HepG2 (cell line): ENCODE results near the gene PDE4D. TPM values are rescaled to one million over a fixed set of nuclear protein-coding genes. Genes with fewer than 3 reads are reported as not detected.
A peak's percentile ranks its signal among the peaks of the same experiment; 100 is the strongest.

Experiments
- AHDC1 ChIP-seq: sonication (generic); formaldehyde crosslinking; IDR thresholded peaks from 2 replicates; pipeline ENCODE4 v1.5.1; 2020; ENCODE audit warnings: mild to moderate bottlenecking, missing genetic modification reagents, borderline replicate concordance
- ARNTL ChIP-seq: sonication (generic); formaldehyde crosslinking; IDR thresholded peaks from 2 replicates; pipeline ENCODE4 v1.4.0; 2020; ENCODE audit warnings: mild to moderate bottlenecking, missing genetic modification reagents
- ELF3 ChIP-seq: IDR thresholded peaks from 2 replicates; pipeline ENCODE4 v1.6.1; 2016; ENCODE audit warnings: missing genetic modification reagents, missing compliant biosample characterization
- HMG20A ChIP-seq: IDR thresholded peaks from 2 replicates; pipeline ENCODE4 v1.6.1; 2016; ENCODE audit warnings: borderline replicate concordance
- MAFG ChIP-seq: sonication (generic); formaldehyde crosslinking; IDR thresholded peaks from 2 replicates; pipeline ENCODE4 v1.5.1; 2020; ENCODE audit warnings: mild to moderate bottlenecking, missing genetic modification reagents
- NFIB ChIP-seq: sonication (generic); formaldehyde crosslinking; IDR thresholded peaks from 2 replicates; pipeline ENCODE4 v1.9.0; 2021; ENCODE audit warnings: missing genetic modification reagents, mild to moderate bottlenecking, borderline replicate concordance
- NR2F2 ChIP-seq: IDR thresholded peaks from 2 replicates; pipeline ENCODE4 v1.6.1; 2012; ENCODE audit warnings: low read depth, inconsistent platforms, borderline replicate concordance
- ZFP82 ChIP-seq: sonication (generic); formaldehyde crosslinking; IDR thresholded peaks from 2 replicates; pipeline ENCODE4 v1.5.1; 2020; ENCODE audit warnings: mild to moderate bottlenecking, missing genetic modification reagents, borderline replicate concordance
- ZNF44 ChIP-seq: sonication (generic); formaldehyde crosslinking; IDR thresholded peaks from 2 replicates; pipeline ENCODE4 v1.5.1; 2020; ENCODE audit warnings: mild to moderate bottlenecking, missing genetic modification reagents
- ZNF512B ChIP-seq: sonication (generic); formaldehyde crosslinking; IDR thresholded peaks from 2 replicates; pipeline ENCODE4 v1.5.1; 2020; ENCODE audit warnings: missing genetic modification reagents, mild to moderate bottlenecking, borderline replicate concordance
- ZNF883 ChIP-seq: sonication (generic); formaldehyde crosslinking; IDR thresholded peaks from 2 replicates; pipeline ENCODE4 v1.5.1; 2020; ENCODE audit warnings: mild to moderate bottlenecking, missing genetic modification reagents; ENCODE audit errors: not compliant biosample characterization
- polyA plus RNA-seq, 8 experiments: library from polyadenylated mRNA; depleted of rRNA in 3 of 8; stranded (reverse) in 7 of 8; unstranded in 1 of 8; fragments of >200 nt; fragmentation: Illumina TruSeq in 4 of 8; extraction: Trizol in 4 of 8; gene quantifications; 2 replicates each; pipeline versions ENCODE4 v1.2.1 to v1.2.3, GENCODE V29; 2011 to 2016; ENCODE audit warnings: low read depth in 4 of 8, missing spikeins in 1 of 8, mixed read lengths in 1 of 8; ENCODE audit not compliant: insufficient read depth in 1 of 8
- total RNA-seq, 5 experiments: library from RNA; depleted of rRNA; stranded (reverse); fragments of >200 nt; fragmentation: Illumina TruSeq; extraction: Trizol; gene quantifications; 2 replicates each; pipeline ENCODE4 v1.2.3, GENCODE V29; 2016; ENCODE audit warnings: low read depth in 1 of 5
- TF ChIP-seq, protein P1 (sequence below): sonication (generic); formaldehyde crosslinking; IDR thresholded peaks from 2 replicates; pipeline ENCODE4 v1.4.0; 2020; ENCODE audit warnings: missing genetic modification reagents

Gene PDE4D
- total and polyA plus RNA-seq, 2 of the 13 experiments (the other 11 are each of a cell fraction or from before 2014, with no cell fraction given), result 7.0 to 12.2 TPM

- TF ChIP-seq ZNF883 (CRISPR knock-in tag) (no peak), ZFP82 (no peak), NR2F2 (no peak), ZNF512B (CRISPR knock-in tag) (no peak), MAFG (CRISPR knock-in tag) (no peak), ELF3 (CRISPR knock-in tag) (peak; percentile 40; the same call in 1 of the 2 replicates), ZNF44 (CRISPR knock-in tag) (no peak), ARNTL (CRISPR knock-in tag) (no peak), AHDC1 (peak; percentile 43; the same call in 1 of the 2 replicates), HMG20A (peak; percentile 38; the same call in 1 of the 2 replicates), NFIB (CRISPR knock-in tag) (no peak)
- TF ChIP-seq, protein P1, sequence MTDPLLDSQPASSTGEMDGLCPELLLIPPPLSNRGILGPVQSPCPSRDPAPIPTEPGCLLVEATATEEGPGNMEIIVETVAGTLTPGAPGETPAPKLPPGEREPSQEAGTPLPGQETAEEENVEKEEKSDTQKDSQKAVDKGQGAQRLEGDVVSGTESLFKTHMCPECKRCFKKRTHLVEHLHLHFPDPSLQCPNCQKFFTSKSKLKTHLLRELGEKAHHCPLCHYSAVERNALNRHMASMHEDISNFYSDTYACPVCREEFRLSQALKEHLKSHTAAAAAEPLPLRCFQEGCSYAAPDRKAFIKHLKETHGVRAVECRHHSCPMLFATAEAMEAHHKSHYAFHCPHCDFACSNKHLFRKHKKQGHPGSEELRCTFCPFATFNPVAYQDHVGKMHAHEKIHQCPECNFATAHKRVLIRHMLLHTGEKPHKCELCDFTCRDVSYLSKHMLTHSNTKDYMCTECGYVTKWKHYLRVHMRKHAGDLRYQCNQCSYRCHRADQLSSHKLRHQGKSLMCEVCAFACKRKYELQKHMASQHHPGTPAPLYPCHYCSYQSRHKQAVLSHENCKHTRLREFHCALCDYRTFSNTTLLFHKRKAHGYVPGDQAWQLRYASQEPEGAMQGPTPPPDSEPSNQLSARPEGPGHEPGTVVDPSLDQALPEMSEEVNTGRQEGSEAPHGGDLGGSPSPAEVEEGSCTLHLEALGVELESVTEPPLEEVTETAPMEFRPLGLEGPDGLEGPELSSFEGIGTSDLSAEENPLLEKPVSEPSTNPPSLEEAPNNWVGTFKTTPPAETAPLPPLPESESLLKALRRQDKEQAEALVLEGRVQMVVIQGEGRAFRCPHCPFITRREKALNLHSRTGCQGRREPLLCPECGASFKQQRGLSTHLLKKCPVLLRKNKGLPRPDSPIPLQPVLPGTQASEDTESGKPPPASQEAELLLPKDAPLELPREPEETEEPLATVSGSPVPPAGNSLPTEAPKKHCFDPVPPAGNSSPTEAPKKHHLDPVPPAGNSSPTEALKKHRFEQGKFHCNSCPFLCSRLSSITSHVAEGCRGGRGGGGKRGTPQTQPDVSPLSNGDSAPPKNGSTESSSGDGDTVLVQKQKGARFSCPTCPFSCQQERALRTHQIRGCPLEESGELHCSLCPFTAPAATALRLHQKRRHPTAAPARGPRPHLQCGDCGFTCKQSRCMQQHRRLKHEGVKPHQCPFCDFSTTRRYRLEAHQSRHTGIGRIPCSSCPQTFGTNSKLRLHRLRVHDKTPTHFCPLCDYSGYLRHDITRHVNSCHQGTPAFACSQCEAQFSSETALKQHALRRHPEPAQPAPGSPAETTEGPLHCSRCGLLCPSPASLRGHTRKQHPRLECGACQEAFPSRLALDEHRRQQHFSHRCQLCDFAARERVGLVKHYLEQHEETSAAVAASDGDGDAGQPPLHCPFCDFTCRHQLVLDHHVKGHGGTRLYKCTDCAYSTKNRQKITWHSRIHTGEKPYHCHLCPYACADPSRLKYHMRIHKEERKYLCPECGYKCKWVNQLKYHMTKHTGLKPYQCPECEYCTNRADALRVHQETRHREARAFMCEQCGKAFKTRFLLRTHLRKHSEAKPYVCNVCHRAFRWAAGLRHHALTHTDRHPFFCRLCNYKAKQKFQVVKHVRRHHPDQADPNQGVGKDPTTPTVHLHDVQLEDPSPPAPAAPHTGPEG (CRISPR knock-in tag), result no peak
These were observed 333.0 kb downstream of the PDE4D start (continued) for GRCh38 chr5:59560553-59560952.
